Coronary artery (tissue), 2 donors: ENCODE measurements around the gene NUP93.

Experiments used
- DNase-seq: peaks from one replicate; pipeline ENCODE4 v3.0.0-alpha.2; 2017; ENCODE audit warnings: low spot score
- H3K27ac ChIP-seq, 2 donors: fragments of 200-600 bp; sonication (generic); one replicate each; pipeline ENCODE4 v1.5.1; 2016 to 2019
- H3K4me3 ChIP-seq: fragments of 200-600 bp; sonication (generic); 2 replicates; pipeline ENCODE4 v1.5.1; 2016; ENCODE audit warnings: mild to moderate bottlenecking, moderate library complexity
- TF ChIP-seq, protein P1 (sequence below): fragments of 200-600 bp; sonication (generic); IDR thresholded peaks from one replicate; pipeline ENCODE4 v1.5.1; 2019; ENCODE audit warnings: antibody characterized with exemption

The NUP93 gene

GRCh38 chr16:56742030-56742984, 12.4 kb downstream of the NUP93 start:
- H3K27ac ChIP-seq = peak overlapping the region in 1 of 2 donors; percentile 3
- no peak overlapping the region for H3K4me3 ChIP-seq
- no peak for DNase-seq
- TF ChIP-seq, protein P1, sequence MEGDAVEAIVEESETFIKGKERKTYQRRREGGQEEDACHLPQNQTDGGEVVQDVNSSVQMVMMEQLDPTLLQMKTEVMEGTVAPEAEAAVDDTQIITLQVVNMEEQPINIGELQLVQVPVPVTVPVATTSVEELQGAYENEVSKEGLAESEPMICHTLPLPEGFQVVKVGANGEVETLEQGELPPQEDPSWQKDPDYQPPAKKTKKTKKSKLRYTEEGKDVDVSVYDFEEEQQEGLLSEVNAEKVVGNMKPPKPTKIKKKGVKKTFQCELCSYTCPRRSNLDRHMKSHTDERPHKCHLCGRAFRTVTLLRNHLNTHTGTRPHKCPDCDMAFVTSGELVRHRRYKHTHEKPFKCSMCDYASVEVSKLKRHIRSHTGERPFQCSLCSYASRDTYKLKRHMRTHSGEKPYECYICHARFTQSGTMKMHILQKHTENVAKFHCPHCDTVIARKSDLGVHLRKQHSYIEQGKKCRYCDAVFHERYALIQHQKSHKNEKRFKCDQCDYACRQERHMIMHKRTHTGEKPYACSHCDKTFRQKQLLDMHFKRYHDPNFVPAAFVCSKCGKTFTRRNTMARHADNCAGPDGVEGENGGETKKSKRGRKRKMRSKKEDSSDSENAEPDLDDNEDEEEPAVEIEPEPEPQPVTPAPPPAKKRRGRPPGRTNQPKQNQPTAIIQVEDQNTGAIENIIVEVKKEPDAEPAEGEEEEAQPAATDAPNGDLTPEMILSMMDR = no peak

DNA sequence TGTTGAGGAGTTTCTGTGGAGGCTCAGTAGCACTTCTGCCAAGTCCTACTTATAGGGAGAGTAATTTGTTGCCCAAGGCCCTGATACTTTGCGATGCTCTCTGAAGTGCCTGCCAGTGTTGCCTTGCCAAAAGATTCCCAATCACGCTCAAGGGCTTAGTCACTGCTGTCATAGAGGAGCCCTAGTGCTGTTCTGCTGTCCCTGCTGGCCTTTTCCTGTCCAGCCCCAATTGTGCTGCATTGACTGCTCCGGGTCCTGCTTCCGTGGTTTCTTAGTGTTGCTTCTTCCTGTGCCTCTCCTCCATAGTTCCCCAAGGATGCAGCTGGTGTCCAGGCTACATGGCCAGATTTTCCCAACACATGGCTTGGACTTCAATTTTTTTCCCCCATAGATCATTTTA, 13.9 kb downstream of the NUP93 start:
- Histone ChIP-seq H3K27ac (no peak overlapping the region), H3K4me3 (no peak overlapping the region)
- DNase-seq = no peak
- TF ChIP-seq, protein P1 = no peak

GRCh38 chr16:56744996-56745640, 15.2 kb downstream of the NUP93 start:
- no peak for DNase-seq
- Histone ChIP-seq H3K27ac (peak overlapping the region; percentile 19 to 37), H3K4me3 (no peak overlapping the region)
- TF ChIP-seq, protein P1 = no peak

GRCh38 chr16:56747486-56748045, 17.6 kb downstream of the NUP93 start:
- DNase-seq = no peak
- peak overlapping the region; percentile 24 to 57 for H3K27ac ChIP-seq
- no peak overlapping the region for H3K4me3 ChIP-seq
- TF ChIP-seq, protein P1 = no peak

GRCh38 chr16:56748191-56748590, 18.3 kb downstream of the NUP93 start:
- no peak for DNase-seq
- peak overlapping the region; percentile 24 to 57 for H3K27ac ChIP-seq
- H3K4me3 ChIP-seq = no peak overlapping the region
- TF ChIP-seq, protein P1 = no peak

- DNase-seq = no peak
- Histone ChIP-seq H3K27ac (peak overlapping the region; percentile 24 to 57), H3K4me3 (no peak overlapping the region)
- TF ChIP-seq, protein P1 = no peak
These were observed 18.9 kb downstream of the NUP93 start for GRCh38 chr16:56748826-56749225.
